HEK293 (cell line): ENCODE measurements around the gene PRKCD.

Experiments
- CTCF ChIP-seq: fragments of 450-650 bp; formaldehyde crosslinking; IDR thresholded peaks from 2 replicates; pipeline ENCODE4 v1.5.1; 2016; ENCODE audit warnings: missing biosample characterization, missing genetic modification characterization
- KLF7 ChIP-seq: fragments of 450-650 bp; formaldehyde crosslinking; IDR thresholded peaks from 2 replicates; pipeline ENCODE4 v1.5.1; 2016; ENCODE audit warnings: missing biosample characterization, missing genetic modification characterization, borderline replicate concordance
- MYNN ChIP-seq: fragments of 450-650 bp; formaldehyde crosslinking; IDR thresholded peaks from 2 replicates; pipeline ENCODE4 v1.5.1; 2016; ENCODE audit warnings: missing biosample characterization, missing genetic modification characterization, borderline replicate concordance
- TCF7L2 ChIP-seq: IDR thresholded peaks from 2 replicates; pipeline ENCODE4 v1.6.1; 2011; ENCODE audit warnings: low read depth, mild to moderate bottlenecking, inconsistent platforms, low read length, moderate library complexity, borderline replicate concordance
- ZFHX2 ChIP-seq: fragments of 450-650 bp; formaldehyde crosslinking; conservative IDR thresholded peaks from 2 replicates; pipeline ENCODE4 v1.5.1; 2016; ENCODE audit warnings: missing biosample characterization, missing genetic modification characterization
- ZNF10 ChIP-seq: fragments of 450-650 bp; formaldehyde crosslinking; IDR thresholded peaks from 2 replicates; pipeline ENCODE4 v1.5.1; 2017; ENCODE audit warnings: missing biosample characterization, missing genetic modification characterization
- ZNF221 ChIP-seq: fragments of 450-650 bp; formaldehyde crosslinking; IDR thresholded peaks from 2 replicates; pipeline ENCODE4 v1.5.1; 2017; ENCODE audit warnings: missing biosample characterization, missing genetic modification characterization, borderline replicate concordance
- ZNF274 ChIP-seq, 2 experiments: fragments of 200-500 bp in 1 of 2; fragments of 450-650 bp in 1 of 2; sonication (Bioruptor generic) in 1 of 2; formaldehyde crosslinking in 1 of 2; IDR thresholded peaks; 2 replicates each; pipeline versions ENCODE4 v1.5.1 to v1.6.1; 2014 to 2016; ENCODE audit warnings: borderline replicate concordance in 1 of 2, inconsistent platforms in 1 of 2, low read length in 1 of 2, missing biosample characterization in 1 of 2, missing genetic modification characterization in 1 of 2
- ZNF645 ChIP-seq: fragments of 450-650 bp; formaldehyde crosslinking; IDR thresholded peaks from 2 replicates; pipeline ENCODE4; 2016; ENCODE audit warnings: missing biosample characterization, missing genetic modification characterization
- ZNF707 ChIP-seq: fragments of 450-650 bp; formaldehyde crosslinking; IDR thresholded peaks from 2 replicates; pipeline ENCODE4 v1.5.1; 2016; ENCODE audit warnings: missing biosample characterization, missing genetic modification characterization
- ZNF830 ChIP-seq: fragments of 450-650 bp; IDR thresholded peaks from 2 replicates; pipeline ENCODE4 v1.5.0; 2018; ENCODE audit warnings: missing biosample characterization, missing genetic modification characterization, low read depth, mild to moderate bottlenecking, moderate library complexity

DNA sequence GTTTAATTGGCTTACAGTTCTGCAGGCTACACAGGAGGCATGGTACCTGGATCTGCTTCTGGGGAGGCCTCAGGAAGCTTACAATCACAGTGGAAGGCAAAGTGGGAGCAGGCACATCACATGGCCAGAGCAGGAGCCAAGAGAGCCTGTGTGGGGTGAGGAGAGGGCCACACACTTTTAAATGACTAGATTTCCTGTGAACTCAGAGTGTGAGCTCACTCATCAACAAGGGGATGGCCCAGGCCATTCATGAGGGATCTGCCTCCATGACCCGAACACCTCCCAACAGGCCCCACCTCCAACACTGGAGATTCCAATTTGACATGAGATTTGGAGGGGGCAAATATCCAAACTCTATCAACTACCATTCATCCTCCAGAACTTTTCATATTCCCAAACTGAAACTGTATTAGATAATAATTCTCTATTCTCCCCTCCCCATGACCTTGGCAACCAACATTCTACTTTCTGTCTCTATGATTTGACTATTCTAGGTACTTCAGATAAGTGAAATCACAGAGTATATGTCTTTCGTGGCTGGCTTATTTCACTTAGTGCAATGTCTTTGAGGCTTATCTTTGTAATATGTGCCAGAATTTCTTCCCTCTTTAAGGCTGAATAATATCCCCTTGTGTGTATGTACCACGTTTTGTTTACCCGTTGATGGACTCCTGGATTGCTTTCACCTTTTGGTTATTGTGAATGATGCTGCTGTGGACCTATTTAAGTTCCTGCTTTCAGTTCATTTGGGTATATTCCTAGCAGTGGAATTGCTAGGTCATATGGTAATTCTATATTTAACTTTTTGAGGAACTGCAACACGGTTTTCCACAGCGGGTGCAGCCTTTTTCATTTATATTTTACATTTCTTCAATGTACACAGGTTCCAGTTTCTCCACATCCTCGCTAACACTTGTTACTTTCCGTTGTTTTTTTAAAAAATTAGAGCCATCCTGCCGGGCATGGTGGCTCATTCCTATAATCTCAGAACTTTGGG lies 51.0 kb downstream of the PRKCD start:
- TF ChIP-seq ZNF707 (tag by site-specific recombination) (no peak), ZNF274 (IDR thresholded peaks at IDR 0.05; ENCODE audit: low read length) (no peak), ZNF274 (tag by site-specific recombination; IDR thresholded peaks at IDR 0.05; ENCODE audit: borderline replicate concordance) (no peak), CTCF (tag by site-specific recombination) (no peak), TCF7L2 (no peak), KLF7 (tag by site-specific recombination) (no peak), ZNF645 (tag by site-specific recombination) (no peak), ZNF10 (no peak), ZFHX2 (tag by site-specific recombination) (no peak), ZNF221 (tag by site-specific recombination) (no peak), MYNN (no peak), ZNF830 (tag by site-specific recombination) (no peak)
